Effector memory CD8-positive, alpha-beta T cell (primary cell): ENCODE measurements around the gene ZNF174.

Experiments
- ATAC-seq: fragments of 150-1000 bp; cut with Tn5 transposase; replicated peaks from 2 replicates; pipeline ENCODE4 v1.10.0; 2021; ENCODE audit warnings: mild to moderate bottlenecking, moderate library complexity
- DNase-seq, 3 experiments: peaks; one replicate each; pipeline ENCODE4 v3.0.0; 2021
- H3K27ac Mint-ChIP-seq, 2 donors: one replicate each; pipeline ENCODE4 v1.8.0; 2022; ENCODE audit warnings: mild to moderate bottlenecking in 2 of 2, mixed read lengths in 2 of 2, moderate library complexity in 2 of 2
- H3K27me3 Mint-ChIP-seq, 2 donors: one replicate each; pipeline ENCODE4 v1.8.0; 2022; ENCODE audit warnings: mixed read lengths in 2 of 2
- H3K36me3 Mint-ChIP-seq: one replicate; pipeline ENCODE4 v1.8.0; 2022; ENCODE audit warnings: mild to moderate bottlenecking, moderate library complexity, mixed read lengths; ENCODE audit not compliant: insufficient read depth
- H3K4me1 Mint-ChIP-seq, 2 donors: one replicate each; pipeline ENCODE4 v1.8.0; 2022; ENCODE audit warnings: low read depth in 2 of 2, mixed read lengths in 2 of 2
- H3K4me3 Mint-ChIP-seq, 2 donors: one replicate each; pipeline ENCODE4 v1.8.0; 2022; ENCODE audit warnings: mild to moderate bottlenecking in 2 of 2, mixed read lengths in 2 of 2, moderate library complexity in 2 of 2
- H3K9me3 Mint-ChIP-seq, 2 donors: one replicate each; pipeline ENCODE4 v1.8.0; 2022; ENCODE audit warnings: mixed read lengths in 2 of 2

ZNF174 gene

DNA sequence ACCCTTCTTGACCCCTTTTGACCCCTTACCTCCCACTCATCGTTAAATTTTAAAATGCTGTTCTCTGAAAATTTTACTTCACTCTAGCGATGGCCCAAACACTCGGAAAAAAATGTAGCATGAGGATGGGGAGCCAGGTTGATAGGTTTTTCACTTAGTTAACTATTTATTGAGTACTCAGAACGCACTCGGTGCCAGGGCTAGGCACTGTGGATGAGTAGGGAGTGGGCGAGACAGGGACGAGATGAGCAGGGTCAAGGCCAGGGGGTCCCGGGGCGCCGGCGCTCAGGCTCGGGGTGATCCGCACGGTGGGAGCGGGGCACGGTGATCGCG is 603 bp upstream of the ZNF174 start:
- DNase-seq (no peak), ATAC-seq (no peak)
- Mint-ChIP-seq H3K4me1 (peaks cover 35 to 48% of the 10 kb centered on the region in 2 donors), H3K27ac (peak overlapping the region; percentile 82 to 87), H3K4me3 (peak overlapping the region; percentile 89 to 91), H3K9me3 (no peaks in the 10 kb centered on the region), H3K27me3 (no peaks in the 10 kb centered on the region), H3K36me3 (peaks cover 12% of the 10 kb centered on the region)

- peaks cover 0 to 4% of the 10 kb centered on the region in 2 donors for H3K9me3 Mint-ChIP-seq
- no peak for ATAC-seq
- H3K4me1 Mint-ChIP-seq, result peaks cover 24 to 38% of the 10 kb centered on the region in 2 donors
- H3K27me3 Mint-ChIP-seq, result no peaks in the 10 kb centered on the region
- peak overlapping the region; percentile 89 to 91 for H3K4me3 Mint-ChIP-seq
- peak in 1 of 3 experiments; percentile 1 for DNase-seq
- peaks cover 22% of the 10 kb centered on the region for H3K36me3 Mint-ChIP-seq
- H3K27ac Mint-ChIP-seq, result peak overlapping the region; percentile 82 to 87
Observed at GRCh38 chr16:3401719-3402397, 843 bp downstream of the ZNF174 start.

DNA sequence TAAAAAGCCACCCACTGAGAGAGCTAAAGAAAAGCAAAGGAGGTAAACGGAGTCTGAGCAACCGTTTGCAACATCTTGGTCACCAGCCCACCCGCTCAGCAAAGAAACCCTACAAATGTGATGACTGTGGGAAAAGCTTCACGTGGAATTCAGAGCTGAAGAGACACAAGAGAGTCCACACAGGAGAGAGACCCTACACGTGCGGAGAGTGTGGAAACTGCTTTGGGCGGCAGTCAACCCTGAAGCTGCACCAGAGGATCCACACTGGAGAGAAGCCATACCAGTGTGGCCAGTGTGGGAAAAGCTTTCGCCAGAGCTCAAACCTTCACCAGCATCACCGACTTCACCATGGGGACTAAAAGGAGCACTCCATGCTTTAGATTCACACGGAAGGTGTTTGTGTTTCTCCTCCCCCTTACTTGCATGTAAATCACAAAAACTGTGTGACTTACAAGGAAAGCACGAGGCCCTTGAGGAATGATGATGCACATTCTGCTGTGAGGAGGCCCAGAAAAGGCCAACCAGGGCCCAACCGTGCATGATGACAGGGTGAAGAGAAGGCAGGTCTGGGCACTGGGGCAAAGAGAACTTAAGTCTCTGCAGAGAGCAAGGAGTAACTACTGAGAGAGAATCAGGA is 7.7 kb downstream of the ZNF174 start:
- H3K27me3 Mint-ChIP-seq, result no peaks in the 10 kb centered on the region

DNA sequence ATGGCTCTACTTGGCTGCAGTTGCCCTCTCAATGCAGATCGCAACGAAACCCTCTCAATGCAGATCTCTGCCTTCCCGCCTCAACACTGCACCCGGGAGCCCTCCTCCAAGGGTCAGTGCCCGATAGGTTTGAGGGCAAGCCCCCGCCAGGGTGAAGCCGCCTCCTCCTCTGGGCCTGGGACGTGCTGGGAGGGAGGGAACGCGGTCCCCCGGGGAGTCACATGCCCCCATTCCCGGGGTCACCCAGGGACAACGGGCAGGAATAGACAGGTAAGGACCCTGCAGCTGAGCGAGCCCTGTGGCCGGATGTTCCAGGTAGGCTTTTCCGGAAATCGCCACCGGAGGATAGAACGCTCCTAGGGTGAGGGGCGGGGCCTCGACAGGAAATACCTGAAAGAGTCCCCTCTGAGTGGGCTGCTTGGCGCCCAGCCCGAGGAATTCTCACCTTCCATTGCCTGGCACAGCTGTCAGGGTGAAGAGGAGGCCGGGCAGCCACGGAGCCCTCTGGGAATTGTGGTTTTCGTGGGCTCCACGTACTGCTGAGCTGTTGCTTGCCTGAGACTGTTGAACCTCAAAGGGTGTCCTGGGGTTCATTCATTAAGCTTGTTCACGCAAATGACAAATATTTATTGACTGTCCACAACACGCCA is 12.8 kb downstream of the ZNF174 start:
- no peak overlapping the region for H3K4me3 Mint-ChIP-seq
- no peak for DNase-seq

More for the DNA sequence above, 7.7 kb downstream of the ZNF174 start:
- DNase-seq, result no peak
- Mint-ChIP-seq H3K9me3 (peaks cover 0 to 10% of the 10 kb centered on the region in 2 donors), H3K27ac (no peak overlapping the region), H3K4me1 (peaks cover 1 to 4% of the 10 kb centered on the region in 2 donors), H3K36me3 (peaks cover 24% of the 10 kb centered on the region), H3K4me3 (no peak overlapping the region)
- ATAC-seq, result no peak

DNA sequence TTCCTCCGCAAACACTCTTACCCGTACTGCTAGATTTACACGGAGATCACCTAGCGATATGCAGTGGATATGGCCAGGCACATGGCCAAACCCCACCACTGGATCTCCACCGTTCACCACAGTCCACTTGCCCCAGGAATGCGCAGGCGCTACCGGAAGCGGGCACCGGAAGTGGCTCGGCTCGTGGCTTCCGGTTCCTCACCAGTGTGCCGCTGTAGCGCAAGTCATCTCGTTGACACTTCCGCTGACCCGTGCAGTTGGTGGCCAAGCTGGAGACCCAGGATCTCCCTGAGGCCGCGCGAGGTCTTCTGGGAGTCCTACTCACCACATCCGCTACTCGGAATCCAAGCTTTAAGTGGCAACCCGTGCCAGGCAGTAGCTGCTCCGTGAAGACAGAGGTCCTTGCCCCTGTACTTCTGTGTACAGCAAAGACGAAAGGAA is 30.8 kb downstream of the ZNF174 start:
- Mint-ChIP-seq H3K27ac (peak overlapping the region; percentile 49 to 80), H3K4me3 (peak overlapping the region; percentile 48 to 56), H3K4me1 (peaks cover 10 to 14% of the 10 kb centered on the region in 2 donors), H3K27me3 (no peaks in the 10 kb centered on the region), H3K36me3 (peaks cover 5% of the 10 kb centered on the region), H3K9me3 (no peaks in the 10 kb centered on the region)
- ATAC-seq (peak; percentile 90), DNase-seq (peak; percentile 38 to 44 (median 43))

More for the DNA sequence above, 12.8 kb downstream of the ZNF174 start:
- peaks cover 5 to 6% of the 10 kb centered on the region in 2 donors for H3K9me3 Mint-ChIP-seq
- H3K36me3 Mint-ChIP-seq, result peaks cover 7% of the 10 kb centered on the region
- ATAC-seq, result no peak
- no peak overlapping the region for H3K27ac Mint-ChIP-seq
- no peaks in the 10 kb centered on the region for H3K27me3 Mint-ChIP-seq
- H3K4me1 Mint-ChIP-seq, result no peaks in the 10 kb centered on the region

DNA sequence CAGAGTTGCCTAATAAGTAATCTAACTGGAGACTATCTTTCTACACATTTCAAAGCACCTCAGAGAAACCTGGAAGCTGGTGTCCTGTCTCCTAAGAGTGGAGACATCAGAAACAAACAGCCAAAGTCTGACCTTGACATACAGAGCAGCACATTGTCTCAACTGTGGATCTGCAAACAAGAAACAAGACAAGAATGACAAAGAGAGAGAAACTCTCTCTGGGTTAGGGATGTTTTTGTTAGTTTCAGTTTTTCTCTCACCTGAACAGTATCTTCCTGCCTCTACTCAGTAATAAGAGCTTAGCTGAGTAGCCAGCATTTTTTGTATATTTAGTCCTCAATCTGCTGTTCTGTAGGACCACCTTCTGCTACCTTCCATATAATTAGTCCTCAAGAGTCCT is 33.4 kb downstream of the ZNF174 start:
- Mint-ChIP-seq H3K9me3 (no peaks in the 10 kb centered on the region), H3K27me3 (peaks cover 0 to 6% of the 10 kb centered on the region in 2 donors), H3K4me1 (peaks cover 10 to 16% of the 10 kb centered on the region in 2 donors), H3K27ac (peak overlapping the region in 1 of 2 donors; percentile 55), H3K4me3 (no peak overlapping the region), H3K36me3 (peaks cover 11% of the 10 kb centered on the region)
- no peak for DNase-seq
- ATAC-seq, result no peak

DNA sequence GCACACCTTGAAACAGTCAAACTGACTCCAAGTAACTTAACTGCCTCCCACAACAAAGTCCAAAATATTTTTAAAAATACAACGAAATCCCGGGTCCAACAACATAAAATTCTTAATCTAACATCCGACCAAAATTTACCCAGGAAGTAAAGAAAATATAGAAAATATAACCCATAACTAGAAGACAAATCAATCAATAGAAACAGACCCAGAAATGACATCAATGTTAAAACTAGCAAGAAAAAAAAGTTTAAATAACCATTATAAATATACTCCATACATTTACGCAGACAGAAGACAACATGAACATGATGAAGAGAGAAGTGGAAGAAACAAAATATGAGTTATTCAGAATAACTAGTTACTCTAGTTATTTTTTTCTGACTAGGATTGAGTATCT is 38.6 kb downstream of the ZNF174 start:
- Mint-ChIP-seq H3K9me3 (no peaks in the 10 kb centered on the region), H3K4me3 (no peak overlapping the region), H3K27me3 (peaks cover 0 to 6% of the 10 kb centered on the region in 2 donors), H3K36me3 (peaks cover 36% of the 10 kb centered on the region), H3K4me1 (peaks cover 4 to 18% of the 10 kb centered on the region in 2 donors), H3K27ac (no peak overlapping the region)
- ATAC-seq (no peak), DNase-seq (no peak)

DNA sequence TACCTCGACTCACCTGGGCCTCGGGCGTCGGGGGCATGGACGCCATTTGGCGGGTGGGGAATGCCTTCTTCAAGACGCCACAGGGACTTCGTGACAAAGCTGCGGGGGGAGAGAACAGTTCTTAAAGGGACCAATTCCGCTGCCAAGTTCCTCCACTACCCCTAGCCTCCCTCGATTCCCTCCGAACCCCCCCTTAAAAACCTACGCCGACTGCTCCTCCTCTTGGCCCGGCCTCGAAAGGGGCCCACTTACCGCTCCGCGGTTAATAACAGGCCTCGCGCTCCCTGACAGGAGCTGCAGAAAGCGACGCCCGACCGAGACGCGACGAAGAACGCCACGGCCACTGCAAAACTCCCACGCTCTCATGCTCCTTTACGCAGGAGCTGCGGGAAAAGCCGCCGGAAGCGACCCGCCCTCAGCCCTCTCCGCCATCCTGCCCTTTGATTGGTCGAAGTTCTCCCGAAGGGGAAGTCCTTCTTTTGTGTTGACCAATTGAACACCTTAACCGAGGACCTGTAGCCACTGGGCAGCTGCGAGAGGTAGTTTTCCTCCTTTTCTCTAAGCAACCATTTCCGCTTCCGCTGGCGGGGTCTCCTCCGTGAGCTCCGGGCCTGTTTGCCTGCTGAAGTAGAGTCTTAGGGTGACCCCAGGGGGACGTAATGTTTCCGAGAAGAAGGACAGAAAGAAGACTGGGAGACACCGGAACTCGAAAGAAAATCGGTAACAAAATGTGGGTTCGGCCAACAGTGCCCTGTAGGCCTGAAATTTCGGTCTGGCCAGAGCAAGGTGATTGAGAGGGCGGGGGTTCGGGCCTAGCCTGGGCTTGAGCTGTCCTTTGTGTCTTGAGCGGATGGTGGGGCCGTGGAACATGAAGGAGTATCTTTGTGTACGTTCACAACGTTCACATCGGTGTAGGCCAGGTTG is 42.4 kb downstream of the ZNF174 start, which contains the start of the genes NAA60 and ZNF597:
Gene NAA60, plus strand, starts transcription at position 573 of the 924 bp plus-strand sequence. CDS start 32,548 bp downstream, outside the sequence.
Gene ZNF597, minus strand, starts transcription at position 397 of the 924 bp plus-strand sequence. Its CDS starts 351 bp downstream, at position 46.
- no peaks in the 10 kb centered on the region for H3K27me3 Mint-ChIP-seq
- H3K36me3 Mint-ChIP-seq, result peaks cover 36% of the 10 kb centered on the region
- peak within 1 kb of the TSS; percentile 86 to 94 for H3K4me3 Mint-ChIP-seq
- H3K27ac Mint-ChIP-seq, result peak within 1 kb of the TSS; percentile 92 to 96
- peaks cover 4 to 18% of the 10 kb centered on the region in 2 donors for H3K4me1 Mint-ChIP-seq
- DNase-seq (peak; percentile 55 to 63 (median 63)), ATAC-seq (peak; percentile 93)
- no peaks in the 10 kb centered on the region for H3K9me3 Mint-ChIP-seq

DNA sequence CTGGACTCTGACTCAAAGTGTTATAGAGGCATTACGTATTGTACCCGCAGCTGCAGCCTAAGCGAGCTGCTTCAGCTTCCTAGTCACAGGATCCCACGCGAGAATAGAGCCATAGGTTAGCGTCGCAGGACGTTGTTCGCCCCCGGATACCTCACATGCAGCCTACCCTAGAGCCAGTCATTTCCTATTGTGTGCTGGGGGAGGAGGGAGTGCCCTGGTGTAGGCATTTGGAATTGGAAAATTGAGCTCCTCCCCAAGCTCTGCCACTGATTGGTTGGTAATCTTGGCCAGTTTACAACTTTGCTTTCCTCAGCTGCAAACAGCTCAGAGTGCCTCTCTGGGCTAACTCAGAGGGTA is 43.0 kb downstream of the ZNF174 start:
- Mint-ChIP-seq H3K4me3 (peak overlapping the region; percentile 86 to 94), H3K36me3 (peaks cover 34% of the 10 kb centered on the region), H3K27me3 (no peaks in the 10 kb centered on the region), H3K27ac (peak overlapping the region; percentile 92 to 96), H3K9me3 (no peaks in the 10 kb centered on the region), H3K4me1 (peaks cover 4 to 18% of the 10 kb centered on the region in 2 donors)
- DNase-seq (peak in 2 of 3 experiments; percentile 17 to 21), ATAC-seq (peak; percentile 62)

GRCh38 chr16:3454093-3454492 is 53.1 kb downstream of the ZNF174 start:
- Mint-ChIP-seq H3K4me3 (no peak overlapping the region), H3K4me1 (peaks cover 13 to 22% of the 10 kb centered on the region in 2 donors), H3K9me3 (no peaks in the 10 kb centered on the region), H3K27ac (no peak overlapping the region), H3K27me3 (no peaks in the 10 kb centered on the region), H3K36me3 (peaks cover 20% of the 10 kb centered on the region)
- DNase-seq (no peak), ATAC-seq (no peak)

DNA sequence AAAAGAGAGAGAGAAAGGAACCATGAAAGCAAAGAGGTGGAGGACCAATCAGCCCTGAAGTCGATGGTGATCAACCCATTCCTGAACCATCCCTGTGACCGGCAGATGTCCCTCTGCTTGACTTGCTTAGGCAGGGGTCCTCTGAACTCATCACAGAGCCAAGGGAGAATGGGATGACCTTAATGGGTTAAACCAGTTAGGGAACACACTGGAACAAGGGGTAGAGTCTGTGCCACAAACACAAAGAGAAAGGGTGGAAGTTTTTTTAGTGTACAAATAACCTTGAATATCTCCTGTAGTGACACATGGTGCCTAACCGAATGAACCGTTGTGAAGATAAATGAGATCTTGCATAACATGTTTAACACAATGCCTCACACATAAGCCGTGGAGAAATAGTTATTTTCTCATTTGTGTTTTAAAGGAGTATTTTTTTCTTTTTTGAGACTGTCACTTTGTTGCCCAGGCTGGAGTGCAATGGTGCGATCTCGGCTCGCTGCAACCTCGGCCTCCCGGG is 53.7 kb downstream of the ZNF174 start:
- no peaks in the 10 kb centered on the region for H3K9me3 Mint-ChIP-seq
- no peak overlapping the region for H3K4me3 Mint-ChIP-seq
- H3K4me1 Mint-ChIP-seq, result peaks cover 19 to 28% of the 10 kb centered on the region in 2 donors
- DNase-seq (no peak), ATAC-seq (no peak)
- no peak overlapping the region for H3K27ac Mint-ChIP-seq
- H3K36me3 Mint-ChIP-seq, result peaks cover 19% of the 10 kb centered on the region
- no peaks in the 10 kb centered on the region for H3K27me3 Mint-ChIP-seq

GRCh38 chr16:3457434-3458252 is 56.6 kb downstream of the ZNF174 start:
- Mint-ChIP-seq H3K27ac (peak overlapping the region; percentile 83 to 93), H3K4me3 (peak overlapping the region; percentile 81 to 86), H3K27me3 (no peaks in the 10 kb centered on the region), H3K36me3 (peaks cover 19% of the 10 kb centered on the region), H3K4me1 (peaks cover 38 to 44% of the 10 kb centered on the region in 2 donors), H3K9me3 (no peaks in the 10 kb centered on the region)
- ATAC-seq (peak; percentile 87), DNase-seq (peak; percentile 88 to 92 (median 91))
